ENCODE measurements around the gene EML4.

DNA sequence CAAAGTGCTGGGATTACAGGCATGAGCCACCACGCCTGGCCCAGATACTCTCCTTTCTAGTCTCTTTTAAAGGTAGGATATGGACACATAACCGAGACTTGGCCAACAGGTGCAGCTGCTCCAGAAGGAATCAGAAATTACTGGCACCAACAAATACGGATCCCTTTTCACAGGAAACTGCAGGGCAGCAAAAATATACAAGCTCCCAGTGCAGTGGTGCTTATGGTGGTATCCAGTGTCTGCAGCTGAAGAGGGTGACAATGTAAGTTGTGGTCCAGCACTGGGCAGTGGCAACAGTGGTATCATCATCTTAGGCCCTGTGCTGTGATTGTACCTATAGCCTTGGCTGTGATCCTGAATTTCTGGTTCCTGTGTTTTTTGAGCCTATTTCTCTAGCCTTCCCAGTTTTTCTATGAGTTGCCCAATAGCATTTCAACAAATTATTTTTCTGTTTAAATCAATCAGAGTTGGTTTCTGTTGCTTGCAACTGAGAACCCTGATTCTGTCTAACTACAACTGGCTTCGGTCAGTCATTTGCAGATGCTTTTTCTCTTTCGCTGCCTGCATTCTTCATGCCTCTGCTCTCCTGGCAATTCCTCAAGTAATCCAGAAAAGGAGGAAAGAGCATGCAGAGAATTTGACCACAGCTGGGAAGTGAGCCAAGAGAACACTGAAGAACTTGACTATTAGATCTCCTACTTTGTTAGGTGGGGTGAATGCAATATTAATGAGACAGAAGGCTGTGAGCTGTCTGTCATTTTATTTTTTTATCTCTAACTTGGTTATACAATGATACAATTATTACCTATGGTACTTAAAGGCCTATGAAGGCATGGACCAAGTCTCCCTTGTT lies 30.8 kb upstream of the EML4 start:
- TF ChIP-seq, protein P1, sequence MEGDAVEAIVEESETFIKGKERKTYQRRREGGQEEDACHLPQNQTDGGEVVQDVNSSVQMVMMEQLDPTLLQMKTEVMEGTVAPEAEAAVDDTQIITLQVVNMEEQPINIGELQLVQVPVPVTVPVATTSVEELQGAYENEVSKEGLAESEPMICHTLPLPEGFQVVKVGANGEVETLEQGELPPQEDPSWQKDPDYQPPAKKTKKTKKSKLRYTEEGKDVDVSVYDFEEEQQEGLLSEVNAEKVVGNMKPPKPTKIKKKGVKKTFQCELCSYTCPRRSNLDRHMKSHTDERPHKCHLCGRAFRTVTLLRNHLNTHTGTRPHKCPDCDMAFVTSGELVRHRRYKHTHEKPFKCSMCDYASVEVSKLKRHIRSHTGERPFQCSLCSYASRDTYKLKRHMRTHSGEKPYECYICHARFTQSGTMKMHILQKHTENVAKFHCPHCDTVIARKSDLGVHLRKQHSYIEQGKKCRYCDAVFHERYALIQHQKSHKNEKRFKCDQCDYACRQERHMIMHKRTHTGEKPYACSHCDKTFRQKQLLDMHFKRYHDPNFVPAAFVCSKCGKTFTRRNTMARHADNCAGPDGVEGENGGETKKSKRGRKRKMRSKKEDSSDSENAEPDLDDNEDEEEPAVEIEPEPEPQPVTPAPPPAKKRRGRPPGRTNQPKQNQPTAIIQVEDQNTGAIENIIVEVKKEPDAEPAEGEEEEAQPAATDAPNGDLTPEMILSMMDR (IDR thresholded peaks at IDR 0.05) = no peak
- TF ChIP-seq POLR2AphosphoS5 (IDR thresholded peaks at IDR 0.05) = no peak
